ENCODE data around the gene IFI27L1. TPM values are rescaled to one million over a fixed set of nuclear protein-coding genes. Genes with fewer than 3 reads are reported as not detected.

Gene IFI27L1
- total and polyA plus RNA-seq, 2 experiments from 2014 or later = 9.7 to 28.6 TPM

DNA sequence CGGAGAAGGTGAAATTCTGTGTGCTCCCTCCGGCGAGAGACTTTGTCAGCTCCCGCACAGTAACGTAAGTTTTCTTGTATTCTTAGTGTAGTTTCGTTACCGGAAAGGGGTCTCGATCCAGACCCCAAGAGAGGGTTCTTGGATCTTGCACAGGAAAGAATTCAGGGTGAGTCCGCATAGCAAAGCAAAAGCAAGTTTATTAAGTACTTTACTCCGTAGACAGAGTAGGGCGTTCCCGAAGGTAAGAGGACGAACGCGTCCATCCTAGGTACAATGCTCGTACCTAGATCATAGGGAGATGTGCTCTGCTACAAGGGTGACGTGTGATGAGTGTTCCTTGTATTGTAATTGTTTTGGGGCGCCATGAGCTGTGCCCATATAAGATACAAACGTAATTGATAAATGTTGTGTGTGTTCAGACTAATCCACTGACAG is 293 bp downstream of the IFI27L1 start (continued):
- TF ChIP-seq, protein P1, sequence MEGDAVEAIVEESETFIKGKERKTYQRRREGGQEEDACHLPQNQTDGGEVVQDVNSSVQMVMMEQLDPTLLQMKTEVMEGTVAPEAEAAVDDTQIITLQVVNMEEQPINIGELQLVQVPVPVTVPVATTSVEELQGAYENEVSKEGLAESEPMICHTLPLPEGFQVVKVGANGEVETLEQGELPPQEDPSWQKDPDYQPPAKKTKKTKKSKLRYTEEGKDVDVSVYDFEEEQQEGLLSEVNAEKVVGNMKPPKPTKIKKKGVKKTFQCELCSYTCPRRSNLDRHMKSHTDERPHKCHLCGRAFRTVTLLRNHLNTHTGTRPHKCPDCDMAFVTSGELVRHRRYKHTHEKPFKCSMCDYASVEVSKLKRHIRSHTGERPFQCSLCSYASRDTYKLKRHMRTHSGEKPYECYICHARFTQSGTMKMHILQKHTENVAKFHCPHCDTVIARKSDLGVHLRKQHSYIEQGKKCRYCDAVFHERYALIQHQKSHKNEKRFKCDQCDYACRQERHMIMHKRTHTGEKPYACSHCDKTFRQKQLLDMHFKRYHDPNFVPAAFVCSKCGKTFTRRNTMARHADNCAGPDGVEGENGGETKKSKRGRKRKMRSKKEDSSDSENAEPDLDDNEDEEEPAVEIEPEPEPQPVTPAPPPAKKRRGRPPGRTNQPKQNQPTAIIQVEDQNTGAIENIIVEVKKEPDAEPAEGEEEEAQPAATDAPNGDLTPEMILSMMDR (conservative IDR thresholded peaks at IDR 0.05; ENCODE audit: low read depth in 2 of 2) = no peak
- TF ChIP-seq, protein P2, sequence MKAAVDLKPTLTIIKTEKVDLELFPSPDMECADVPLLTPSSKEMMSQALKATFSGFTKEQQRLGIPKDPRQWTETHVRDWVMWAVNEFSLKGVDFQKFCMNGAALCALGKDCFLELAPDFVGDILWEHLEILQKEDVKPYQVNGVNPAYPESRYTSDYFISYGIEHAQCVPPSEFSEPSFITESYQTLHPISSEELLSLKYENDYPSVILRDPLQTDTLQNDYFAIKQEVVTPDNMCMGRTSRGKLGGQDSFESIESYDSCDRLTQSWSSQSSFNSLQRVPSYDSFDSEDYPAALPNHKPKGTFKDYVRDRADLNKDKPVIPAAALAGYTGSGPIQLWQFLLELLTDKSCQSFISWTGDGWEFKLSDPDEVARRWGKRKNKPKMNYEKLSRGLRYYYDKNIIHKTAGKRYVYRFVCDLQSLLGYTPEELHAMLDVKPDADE (IDR thresholded peaks at IDR 0.05) = no peak

DNA sequence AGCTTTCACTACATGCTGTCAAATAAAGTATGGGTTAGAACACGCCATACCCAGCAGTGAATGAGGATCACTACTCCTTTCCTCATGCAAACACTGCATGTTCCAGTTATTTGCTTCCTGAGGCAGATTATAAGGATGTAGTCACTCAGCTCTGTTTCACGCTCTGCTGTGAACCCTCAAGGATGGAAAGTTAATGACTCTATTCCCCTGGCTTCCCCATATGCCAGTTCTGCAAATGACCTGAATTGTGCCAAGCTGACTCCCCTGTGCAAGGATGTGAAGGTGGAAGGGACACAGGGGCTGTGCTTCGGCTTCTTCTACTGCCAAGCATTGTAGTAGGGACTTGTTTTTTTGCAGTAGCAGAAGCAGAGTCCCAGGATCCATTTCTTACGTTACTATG is 6.8 kb downstream of the IFI27L1 start:
- no peaks in the 10 kb centered on the region for H3F3A ChIP-seq (replicated peaks; ENCODE audit: low read depth)
- no peak for DNase-seq (ENCODE audit: low spot score)
- no peak overlapping the region for H3K27ac ChIP-seq (ENCODE audit: low read depth)
- H2AFZ ChIP-seq = no peak overlapping the region
- no peaks in the 10 kb centered on the region for H3K36me3 ChIP-seq (ENCODE audit: insufficient read depth)
- no peaks in the 10 kb centered on the region for H4K20me1 ChIP-seq (replicated peaks; ENCODE audit: insufficient read depth)
- Mint-ChIP-seq H3K36me3 (ENCODE audit: low read depth) (no peaks in the 10 kb centered on the region), H3K4me3 (no peak overlapping the region), H3K9me3 (no peaks in the 10 kb centered on the region; the same call in 2 of the 3 replicates), H3K4me1 (no peaks in the 10 kb centered on the region; the same call in 2 of the 3 replicates), H3K27me3 (ENCODE audit: insufficient read depth, low read depth, poor library complexity) (no peaks in the 10 kb centered on the region), H3K27ac (no peak overlapping the region)
- no peaks in the 10 kb centered on the region for H3K79me2 ChIP-seq (replicated peaks; ENCODE audit: insufficient read depth)
- H3K4me1 ChIP-seq (ENCODE audit: insufficient read depth) = no peaks in the 10 kb centered on the region
- no peaks in the 10 kb centered on the region for H3K27me3 ChIP-seq (ENCODE audit: insufficient read depth)
- ATAC-seq = no peak
- no peak overlapping the region for H3K4me3 ChIP-seq
- H3K9me2 ChIP-seq (ENCODE audit: insufficient read depth) = no peaks in the 10 kb centered on the region
- no peak overlapping the region for H3K4me2 ChIP-seq
- no peak for TF ChIP-seq CREB1 (CRISPR knock-in tag; IDR thresholded peaks at IDR 0.05; ENCODE audit: low read depth)
- TF ChIP-seq POLR2AphosphoS5 (IDR thresholded peaks at IDR 0.05; ENCODE audit: low read depth) = no peak
- TF ChIP-seq, protein P3, sequence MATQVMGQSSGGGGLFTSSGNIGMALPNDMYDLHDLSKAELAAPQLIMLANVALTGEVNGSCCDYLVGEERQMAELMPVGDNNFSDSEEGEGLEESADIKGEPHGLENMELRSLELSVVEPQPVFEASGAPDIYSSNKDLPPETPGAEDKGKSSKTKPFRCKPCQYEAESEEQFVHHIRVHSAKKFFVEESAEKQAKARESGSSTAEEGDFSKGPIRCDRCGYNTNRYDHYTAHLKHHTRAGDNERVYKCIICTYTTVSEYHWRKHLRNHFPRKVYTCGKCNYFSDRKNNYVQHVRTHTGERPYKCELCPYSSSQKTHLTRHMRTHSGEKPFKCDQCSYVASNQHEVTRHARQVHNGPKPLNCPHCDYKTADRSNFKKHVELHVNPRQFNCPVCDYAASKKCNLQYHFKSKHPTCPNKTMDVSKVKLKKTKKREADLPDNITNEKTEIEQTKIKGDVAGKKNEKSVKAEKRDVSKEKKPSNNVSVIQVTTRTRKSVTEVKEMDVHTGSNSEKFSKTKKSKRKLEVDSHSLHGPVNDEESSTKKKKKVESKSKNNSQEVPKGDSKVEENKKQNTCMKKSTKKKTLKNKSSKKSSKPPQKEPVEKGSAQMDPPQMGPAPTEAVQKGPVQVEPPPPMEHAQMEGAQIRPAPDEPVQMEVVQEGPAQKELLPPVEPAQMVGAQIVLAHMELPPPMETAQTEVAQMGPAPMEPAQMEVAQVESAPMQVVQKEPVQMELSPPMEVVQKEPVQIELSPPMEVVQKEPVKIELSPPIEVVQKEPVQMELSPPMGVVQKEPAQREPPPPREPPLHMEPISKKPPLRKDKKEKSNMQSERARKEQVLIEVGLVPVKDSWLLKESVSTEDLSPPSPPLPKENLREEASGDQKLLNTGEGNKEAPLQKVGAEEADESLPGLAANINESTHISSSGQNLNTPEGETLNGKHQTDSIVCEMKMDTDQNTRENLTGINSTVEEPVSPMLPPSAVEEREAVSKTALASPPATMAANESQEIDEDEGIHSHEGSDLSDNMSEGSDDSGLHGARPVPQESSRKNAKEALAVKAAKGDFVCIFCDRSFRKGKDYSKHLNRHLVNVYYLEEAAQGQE (IDR thresholded peaks at IDR 0.05; ENCODE audit: unreplicated experiment) = no peak
- no peak for TF ChIP-seq JUNB (IDR thresholded peaks at IDR 0.05; ENCODE audit: unreplicated experiment)
- no peak for TF ChIP-seq ZNF331 (CRISPR knock-in tag; IDR thresholded peaks at IDR 0.05; ENCODE audit: low read depth)
- TF ChIP-seq ZNF114 (CRISPR knock-in tag; IDR thresholded peaks at IDR 0.05) = no peak
- TF ChIP-seq, protein P4, sequence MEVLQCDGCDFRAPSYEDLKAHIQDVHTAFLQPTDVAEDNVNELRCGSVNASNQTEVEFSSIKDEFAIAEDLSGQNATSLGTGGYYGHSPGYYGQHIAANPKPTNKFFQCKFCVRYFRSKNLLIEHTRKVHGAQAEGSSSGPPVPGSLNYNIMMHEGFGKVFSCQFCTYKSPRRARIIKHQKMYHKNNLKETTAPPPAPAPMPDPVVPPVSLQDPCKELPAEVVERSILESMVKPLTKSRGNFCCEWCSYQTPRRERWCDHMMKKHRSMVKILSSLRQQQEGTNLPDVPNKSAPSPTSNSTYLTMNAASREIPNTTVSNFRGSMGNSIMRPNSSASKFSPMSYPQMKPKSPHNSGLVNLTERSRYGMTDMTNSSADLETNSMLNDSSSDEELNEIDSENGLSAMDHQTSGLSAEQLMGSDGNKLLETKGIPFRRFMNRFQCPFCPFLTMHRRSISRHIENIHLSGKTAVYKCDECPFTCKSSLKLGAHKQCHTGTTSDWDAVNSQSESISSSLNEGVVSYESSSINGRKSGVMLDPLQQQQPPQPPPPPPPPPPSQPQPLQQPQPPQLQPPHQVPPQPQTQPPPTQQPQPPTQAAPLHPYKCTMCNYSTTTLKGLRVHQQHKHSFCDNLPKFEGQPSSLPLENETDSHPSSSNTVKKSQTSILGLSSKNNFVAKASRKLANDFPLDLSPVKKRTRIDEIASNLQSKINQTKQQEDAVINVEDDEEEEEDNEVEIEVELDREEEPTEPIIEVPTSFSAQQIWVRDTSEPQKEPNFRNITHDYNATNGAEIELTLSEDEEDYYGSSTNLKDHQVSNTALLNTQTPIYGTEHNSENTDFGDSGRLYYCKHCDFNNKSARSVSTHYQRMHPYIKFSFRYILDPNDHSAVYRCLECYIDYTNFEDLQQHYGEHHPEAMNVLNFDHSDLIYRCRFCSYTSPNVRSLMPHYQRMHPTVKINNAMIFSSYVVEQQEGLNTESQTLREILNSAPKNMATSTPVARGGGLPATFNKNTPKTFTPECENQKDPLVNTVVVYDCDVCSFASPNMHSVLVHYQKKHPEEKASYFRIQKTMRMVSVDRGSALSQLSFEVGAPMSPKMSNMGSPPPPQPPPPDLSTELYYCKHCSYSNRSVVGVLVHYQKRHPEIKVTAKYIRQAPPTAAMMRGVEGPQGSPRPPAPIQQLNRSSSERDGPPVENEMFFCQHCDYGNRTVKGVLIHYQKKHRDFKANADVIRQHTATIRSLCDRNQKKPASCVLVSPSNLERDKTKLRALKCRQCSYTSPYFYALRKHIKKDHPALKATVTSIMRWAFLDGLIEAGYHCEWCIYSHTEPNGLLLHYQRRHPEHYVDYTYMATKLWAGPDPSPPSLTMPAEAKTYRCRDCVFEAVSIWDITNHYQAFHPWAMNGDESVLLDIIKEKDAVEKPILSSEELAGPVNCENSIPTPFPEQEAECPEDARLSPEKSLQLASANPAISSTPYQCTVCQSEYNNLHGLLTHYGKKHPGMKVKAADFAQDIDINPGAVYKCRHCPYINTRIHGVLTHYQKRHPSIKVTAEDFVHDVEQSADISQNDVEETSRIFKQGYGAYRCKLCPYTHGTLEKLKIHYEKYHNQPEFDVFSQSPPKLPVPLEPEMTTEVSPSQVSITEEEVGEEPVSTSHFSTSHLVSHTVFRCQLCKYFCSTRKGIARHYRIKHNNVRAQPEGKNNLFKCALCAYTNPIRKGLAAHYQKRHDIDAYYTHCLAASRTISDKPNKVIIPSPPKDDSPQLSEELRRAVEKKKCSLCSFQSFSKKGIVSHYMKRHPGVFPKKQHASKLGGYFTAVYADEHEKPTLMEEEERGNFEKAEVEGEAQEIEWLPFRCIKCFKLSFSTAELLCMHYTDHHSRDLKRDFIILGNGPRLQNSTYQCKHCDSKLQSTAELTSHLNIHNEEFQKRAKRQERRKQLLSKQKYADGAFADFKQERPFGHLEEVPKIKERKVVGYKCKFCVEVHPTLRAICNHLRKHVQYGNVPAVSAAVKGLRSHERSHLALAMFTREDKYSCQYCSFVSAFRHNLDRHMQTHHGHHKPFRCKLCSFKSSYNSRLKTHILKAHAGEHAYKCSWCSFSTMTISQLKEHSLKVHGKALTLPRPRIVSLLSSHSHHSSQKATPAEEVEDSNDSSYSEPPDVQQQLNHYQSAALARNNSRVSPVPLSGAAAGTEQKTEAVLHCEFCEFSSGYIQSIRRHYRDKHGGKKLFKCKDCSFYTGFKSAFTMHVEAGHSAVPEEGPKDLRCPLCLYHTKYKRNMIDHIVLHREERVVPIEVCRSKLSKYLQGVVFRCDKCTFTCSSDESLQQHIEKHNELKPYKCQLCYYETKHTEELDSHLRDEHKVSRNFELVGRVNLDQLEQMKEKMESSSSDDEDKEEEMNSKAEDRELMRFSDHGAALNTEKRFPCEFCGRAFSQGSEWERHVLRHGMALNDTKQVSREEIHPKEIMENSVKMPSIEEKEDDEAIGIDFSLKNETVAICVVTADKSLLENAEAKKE (CRISPR knock-in tag; IDR thresholded peaks at IDR 0.05) = no peak
- no peak for TF ChIP-seq EZH2phosphoT487 (IDR thresholded peaks at IDR 0.05; ENCODE audit: unreplicated experiment)
- TF ChIP-seq, protein P2 (IDR thresholded peaks at IDR 0.05) = no peak

All from GM23338 (cell line).